Neural progenitor cell (in vitro differentiated cells): Measurements from ENCODE around the gene RADIL. TPM values are rescaled to one million over a fixed set of nuclear protein-coding genes. Genes with fewer than 3 reads are reported as not detected.

Experiments used
- DNase-seq: peaks from one replicate; pipeline ENCODE4 v3.0.0-alpha.2; 2016; ENCODE audit warnings: low spot score
- H2AFZ ChIP-seq: fragments of 200-600 bp; sonication (generic); replicated peaks from 2 replicates; pipeline ENCODE4 v1.6.1; 2016; ENCODE audit warnings: antibody characterized with exemption
- H3F3A ChIP-seq: fragments of 200-600 bp; sonication (generic); 2 replicates; pipeline ENCODE4 v1.6.1; 2016; ENCODE audit warnings: antibody characterized with exemption, low read depth
- H3K27ac ChIP-seq: fragments of 200-600 bp; sonication (generic); 2 replicates; pipeline ENCODE4 v1.5.1; 2016; ENCODE audit warnings: mild to moderate bottlenecking
- H3K27me3 ChIP-seq: fragments of 200-600 bp; sonication (generic); 2 replicates; pipeline ENCODE4 v1.6.1; 2016; ENCODE audit warnings: mild to moderate bottlenecking, moderate library complexity
- H3K36me3 ChIP-seq: fragments of 200-600 bp; sonication (generic); 2 replicates; pipeline ENCODE4 v1.5.1; 2016
- H3K4me1 ChIP-seq: fragments of 200-600 bp; sonication (generic); 2 replicates; pipeline ENCODE4 v1.6.1; 2016; ENCODE audit warnings: mixed run types
- H3K4me2 ChIP-seq: fragments of 200-600 bp; sonication (generic); 2 replicates; pipeline ENCODE4 v1.6.1; 2016
- H3K4me3 ChIP-seq: fragments of 200-600 bp; sonication (generic); 2 replicates; pipeline ENCODE4 v1.5.1; 2016
- H3K79me2 ChIP-seq: fragments of 200-600 bp; sonication (generic); 2 replicates; pipeline ENCODE4 v1.6.1; 2016; ENCODE audit warnings: low read depth
- H3K9ac ChIP-seq: fragments of 200-600 bp; sonication (generic); 2 replicates; pipeline ENCODE4 v1.6.1; 2016
- H3K9me3 ChIP-seq: fragments of 200-600 bp; sonication (generic); 2 replicates; pipeline ENCODE4 v1.5.1; 2016; ENCODE audit warnings: low read depth
- H4K20me1 ChIP-seq: fragments of 200-600 bp; sonication (generic); 2 replicates; pipeline ENCODE4 v1.6.1; 2016; ENCODE audit warnings: low read depth
- H3K27ac Mint-ChIP-seq: 3 replicates; pipeline ENCODE4 v1.8.0; 2021; ENCODE audit warnings: mixed read lengths
- H3K27me3 Mint-ChIP-seq: 2 replicates; pipeline ENCODE4 v1.8.0; 2022; ENCODE audit warnings: low read depth, mild to moderate bottlenecking, inconsistent platforms, moderate library complexity, mixed read lengths; ENCODE audit not compliant: insufficient read depth
- H3K36me3 Mint-ChIP-seq: 3 replicates; pipeline ENCODE4 v1.8.0; 2021; ENCODE audit warnings: mixed read lengths
- H3K4me1 Mint-ChIP-seq: 3 replicates; pipeline ENCODE4 v1.8.0; 2021; ENCODE audit warnings: mixed read lengths
- H3K4me3 Mint-ChIP-seq: 3 replicates; pipeline ENCODE4 v1.8.0; 2021; ENCODE audit warnings: mild to moderate bottlenecking, moderate library complexity, mixed read lengths
- H3K9me3 Mint-ChIP-seq: 3 replicates; pipeline ENCODE4 v1.8.0; 2020; ENCODE audit warnings: mixed read lengths
- CTCF ChIP-seq: fragments of 200-600 bp; sonication (generic); IDR thresholded peaks from 2 replicates; pipeline ENCODE4 v1.5.1; 2017; ENCODE audit warnings: antibody characterized with exemption, mild to moderate bottlenecking
- EZH2 ChIP-seq: fragments of 200-600 bp; sonication (generic); IDR thresholded peaks from 2 replicates; pipeline ENCODE4 v1.6.1; 2017; ENCODE audit warnings: antibody characterized with exemption, mild to moderate bottlenecking, moderate library complexity
- EZH2phosphoT487 ChIP-seq: fragments of 200-600 bp; sonication (generic); IDR thresholded peaks from 2 replicates; pipeline ENCODE4 v1.6.1; 2017; ENCODE audit warnings: antibody characterized with exemption
- total RNA-seq: library from RNA; depleted of rRNA; stranded (reverse); fragments of >200 nt; gene quantifications from 2 replicates; pipeline ENCODE4 v1.2.3, GENCODE V29; 2015; ENCODE audit warnings: low replicate concordance

RADIL gene
- total RNA-seq, 1 donor from 2014 or later = 3.1 TPM

DNA sequence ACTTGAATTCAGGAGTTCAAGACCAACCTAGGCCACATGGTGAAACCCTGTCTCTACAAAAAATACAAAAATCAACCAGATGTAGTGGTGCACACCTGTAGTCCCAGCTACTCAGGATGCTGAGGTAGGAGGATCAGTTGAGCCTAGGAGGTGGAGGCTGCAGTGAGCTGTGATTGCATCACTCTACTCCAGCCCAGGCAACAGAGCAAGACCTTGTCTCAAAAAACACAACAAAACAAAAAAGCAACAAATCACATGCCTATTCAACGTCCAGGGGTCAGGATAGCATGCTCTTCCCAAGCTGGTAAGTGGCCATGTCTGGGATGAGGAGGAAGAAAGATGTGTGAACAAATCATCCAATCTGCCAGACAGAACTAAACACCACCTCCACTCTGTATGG lies 6.2 kb upstream of the RADIL start:
- no peak for DNase-seq
- H3K27ac Mint-ChIP-seq = no peak overlapping the region
- peaks cover 9% of the 10 kb centered on the region for H3K27me3 Mint-ChIP-seq
- no peak overlapping the region for H2AFZ ChIP-seq
- TF ChIP-seq EZH2 = no peak
- no peak for TF ChIP-seq EZH2phosphoT487
- TF ChIP-seq CTCF = no peak
- no peak overlapping the region for H3K4me3 ChIP-seq
- H3K36me3 Mint-ChIP-seq = peaks cover 2% of the 10 kb centered on the region
- H3K4me3 Mint-ChIP-seq = no peak overlapping the region
- no peaks in the 10 kb centered on the region for H3K36me3 ChIP-seq
- H4K20me1 ChIP-seq = no peaks in the 10 kb centered on the region
- no peaks in the 10 kb centered on the region for H3K4me1 ChIP-seq
- H3K79me2 ChIP-seq = no peaks in the 10 kb centered on the region
- no peaks in the 10 kb centered on the region for H3K9me3 ChIP-seq
- no peak overlapping the region for H3K4me2 ChIP-seq
- H3K27me3 ChIP-seq = no peaks in the 10 kb centered on the region
- H3F3A ChIP-seq = no peaks in the 10 kb centered on the region
- no peaks in the 10 kb centered on the region for H3K9me3 Mint-ChIP-seq
- no peak overlapping the region for H3K9ac ChIP-seq
- H3K27ac ChIP-seq = no peak overlapping the region
- no peaks in the 10 kb centered on the region for H3K4me1 Mint-ChIP-seq

DNA sequence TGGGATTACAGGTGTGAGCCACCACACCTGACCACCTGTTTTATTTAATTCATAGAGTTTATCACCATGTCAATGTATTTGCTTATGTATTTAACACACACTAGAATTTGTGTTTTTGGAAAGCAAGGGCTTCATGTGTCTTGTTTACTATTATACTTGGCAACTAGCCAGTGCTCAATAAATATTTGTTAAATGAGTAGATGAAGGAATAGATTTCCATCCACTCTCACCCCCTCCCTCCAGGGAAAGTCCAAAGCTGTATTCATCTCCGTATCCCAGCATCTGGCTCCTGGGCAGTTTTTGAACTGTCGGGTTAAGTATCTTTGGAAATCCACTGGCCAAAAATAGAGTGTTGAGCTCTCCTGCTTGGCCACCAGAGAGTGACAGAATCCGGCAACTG lies 4.6 kb upstream of the RADIL start:
- Histone ChIP-seq H3K27me3 (peaks cover under 1% of the 10 kb centered on the region), H3F3A (peaks cover 3% of the 10 kb centered on the region), H3K36me3 (no peaks in the 10 kb centered on the region), H3K4me3 (no peak overlapping the region), H3K79me2 (no peaks in the 10 kb centered on the region), H3K9ac (no peak overlapping the region), H3K4me1 (no peaks in the 10 kb centered on the region), H4K20me1 (no peaks in the 10 kb centered on the region), H3K4me2 (no peak overlapping the region), H3K9me3 (no peaks in the 10 kb centered on the region), H3K27ac (no peak overlapping the region), H2AFZ (no peak overlapping the region)
- no peaks in the 10 kb centered on the region for H3K9me3 Mint-ChIP-seq
- H3K36me3 Mint-ChIP-seq = no peaks in the 10 kb centered on the region
- peaks cover 9% of the 10 kb centered on the region for H3K27me3 Mint-ChIP-seq
- DNase-seq = no peak
- H3K27ac Mint-ChIP-seq = no peak overlapping the region
- H3K4me3 Mint-ChIP-seq = no peak overlapping the region
- no peaks in the 10 kb centered on the region for H3K4me1 Mint-ChIP-seq
- no peak for TF ChIP-seq CTCF
- TF ChIP-seq EZH2 = no peak

- TF ChIP-seq EZH2phosphoT487 = no peak
- no peak for TF ChIP-seq CTCF
- TF ChIP-seq EZH2 = no peak
Observed at GRCh38 chr7:4886671-4887070, 3.2 kb upstream of the RADIL start.

More at GRCh38 chr7:4886671-4887070, 3.2 kb upstream of the RADIL start:
- Mint-ChIP-seq H3K4me1 (peaks cover 12% of the 10 kb centered on the region), H3K9me3 (no peaks in the 10 kb centered on the region), H3K4me3 (no peak overlapping the region), H3K27ac (no peak overlapping the region), H3K27me3 (peaks cover 12% of the 10 kb centered on the region), H3K36me3 (no peaks in the 10 kb centered on the region)
- Histone ChIP-seq H3K27ac (no peak overlapping the region), H3K9me3 (no peaks in the 10 kb centered on the region), H3K4me1 (peaks cover 5% of the 10 kb centered on the region), H3K4me3 (no peak overlapping the region), H3K27me3 (peaks cover 14% of the 10 kb centered on the region), H3K36me3 (no peaks in the 10 kb centered on the region), H4K20me1 (no peaks in the 10 kb centered on the region), H2AFZ (no peak overlapping the region), H3F3A (peaks cover 18% of the 10 kb centered on the region), H3K9ac (no peak overlapping the region), H3K4me2 (no peak overlapping the region), H3K79me2 (no peaks in the 10 kb centered on the region)
- no peak for DNase-seq
